Measurements from ENCODE around the gene SLC25A52.
"Not testable (repeated sequence)": the region's sequence is repeated elsewhere in the genome, so short reads cannot be mapped to it uniquely, and the experiment has no call there.

Gene SLC25A52, protein sequence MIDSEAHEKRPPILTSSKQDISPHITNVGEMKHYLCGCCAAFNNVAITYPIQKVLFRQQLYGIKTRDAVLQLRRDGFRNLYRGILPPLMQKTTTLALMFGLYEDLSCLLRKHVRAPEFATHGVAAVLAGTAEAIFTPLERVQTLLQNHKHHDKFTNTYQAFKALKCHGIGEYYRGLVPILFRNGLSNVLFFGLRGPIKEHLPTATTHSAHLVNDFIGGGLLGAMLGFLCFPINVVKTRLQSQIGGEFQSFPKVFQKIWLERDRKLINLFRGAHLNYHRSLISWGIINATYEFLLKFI

DNA sequence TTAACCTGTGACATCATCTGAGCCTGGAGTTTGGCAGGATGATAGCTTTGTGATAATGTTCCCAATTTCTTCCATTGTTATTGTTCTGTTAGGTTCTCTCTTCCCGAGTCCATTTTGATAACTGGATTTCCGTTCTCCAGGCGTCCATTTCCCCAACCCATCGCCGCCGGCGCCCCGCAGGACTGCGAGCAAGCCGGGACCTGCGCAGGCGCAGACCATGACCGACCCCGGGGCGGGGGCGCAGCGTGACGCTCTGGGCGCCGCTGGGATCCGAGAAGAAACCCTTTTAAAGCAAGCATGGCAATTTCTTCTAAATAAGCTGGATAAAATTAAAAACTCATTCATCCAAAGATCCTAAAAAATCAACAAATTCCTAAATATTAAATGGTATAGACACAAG, at the start of gene SLC25A52:
Gene SLC25A52, minus strand, starts transcription at position 186 of the 400 bp plus-strand sequence. CDS start 219 bp downstream, outside the sequence.
- ATAC-seq = no peak

DNA sequence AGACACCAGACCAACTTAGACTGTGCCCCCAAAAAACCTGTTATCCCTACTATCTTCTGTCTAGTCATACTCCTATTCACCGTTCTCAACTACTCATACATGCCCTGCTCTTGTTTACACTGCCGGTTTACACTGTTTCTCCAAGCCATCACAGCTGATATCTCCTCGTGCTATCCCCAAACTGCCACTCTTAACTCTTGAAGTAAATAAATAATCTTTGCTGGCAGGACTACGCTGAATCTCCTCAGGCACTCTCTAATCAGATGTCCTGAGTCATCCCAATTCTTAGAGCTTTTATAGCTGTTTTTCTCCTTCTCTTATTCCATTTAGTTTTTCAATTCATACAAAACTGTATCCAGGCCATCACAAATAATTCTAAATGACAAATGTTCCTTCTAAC, 48.4 kb upstream of the SLC25A52 start:
- ATAC-seq = not testable (repeated sequence)

DNA sequence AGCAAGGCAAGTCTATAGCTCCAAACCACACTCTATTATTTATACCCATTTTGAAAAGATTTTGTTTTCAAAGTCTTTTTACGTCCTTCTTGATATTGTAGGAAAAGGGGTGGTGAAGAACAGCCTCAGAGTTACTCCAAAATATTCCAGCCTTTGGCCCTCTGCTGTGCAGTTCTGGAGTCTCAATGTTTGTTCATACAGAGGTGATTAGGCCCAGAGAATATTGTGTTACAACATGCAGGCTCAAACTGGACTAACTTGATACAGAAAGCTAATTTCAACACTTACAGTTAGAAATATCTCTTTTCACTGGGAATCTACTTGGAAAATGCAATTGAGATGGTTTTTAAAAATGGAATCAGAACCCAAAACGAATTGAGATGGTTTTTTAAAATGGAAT, 40.4 kb upstream of the SLC25A52 start:
- ATAC-seq = no peak

DNA sequence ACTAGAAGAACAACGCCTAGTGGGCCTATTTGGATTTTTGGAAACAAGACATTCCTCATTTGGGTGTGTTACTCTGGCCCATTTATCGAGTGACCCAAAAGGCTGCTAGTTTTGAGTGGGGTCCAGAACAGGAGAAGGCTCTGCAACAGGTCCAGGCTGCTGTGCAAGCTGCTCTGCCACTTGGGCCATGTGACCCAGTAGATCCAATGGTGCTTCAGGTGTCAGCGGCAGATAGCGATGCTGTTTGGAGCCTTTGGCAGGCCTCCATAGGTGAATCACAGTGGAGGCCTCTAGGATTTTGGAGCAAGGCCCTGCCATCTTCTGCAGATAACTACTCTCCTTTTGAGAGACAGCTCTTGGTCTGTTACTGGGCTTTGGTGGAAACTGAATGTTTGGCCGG, 38.6 kb upstream of the SLC25A52 start:
- ATAC-seq = not testable (repeated sequence)

DNA sequence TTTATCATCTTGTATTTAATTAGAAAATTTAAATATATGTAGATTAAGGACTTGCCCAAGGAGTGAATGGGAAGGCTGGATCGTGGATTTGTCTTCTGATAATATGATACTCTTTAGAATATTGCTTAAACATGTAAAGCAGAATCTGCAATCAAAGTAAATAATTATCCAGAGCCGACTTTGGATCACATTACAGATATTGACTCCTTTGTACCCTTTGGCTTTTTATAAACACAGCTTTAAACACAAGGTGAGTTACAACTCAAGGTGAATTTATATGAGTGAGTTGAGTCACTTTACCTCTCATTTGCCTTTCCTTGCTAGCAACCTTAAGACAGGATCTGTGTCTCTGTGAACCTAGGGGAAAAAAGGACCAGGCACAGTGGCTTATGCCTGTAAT, 37.7 kb upstream of the SLC25A52 start:
- no peak for ATAC-seq

DNA sequence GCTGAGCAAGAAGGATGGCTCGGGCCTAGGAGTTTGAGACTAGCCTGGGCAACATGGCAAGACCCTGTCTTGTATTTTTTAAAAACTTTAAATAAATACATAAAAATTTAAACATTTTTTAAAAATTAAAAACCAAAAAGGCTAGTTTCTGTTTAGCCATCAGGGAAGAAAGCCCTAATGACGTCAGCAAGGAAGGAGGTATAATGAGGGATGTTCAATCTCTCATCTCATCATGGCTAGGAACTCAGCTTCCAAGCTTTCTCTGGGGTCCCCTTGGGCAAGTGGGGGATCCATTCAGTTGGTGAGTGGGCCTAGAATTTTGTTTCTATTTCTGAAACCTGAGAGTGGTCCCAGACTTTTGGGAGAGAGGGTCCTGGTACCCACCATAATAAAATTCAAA, 35.1 kb upstream of the SLC25A52 start:
- no peak for ATAC-seq

DNA sequence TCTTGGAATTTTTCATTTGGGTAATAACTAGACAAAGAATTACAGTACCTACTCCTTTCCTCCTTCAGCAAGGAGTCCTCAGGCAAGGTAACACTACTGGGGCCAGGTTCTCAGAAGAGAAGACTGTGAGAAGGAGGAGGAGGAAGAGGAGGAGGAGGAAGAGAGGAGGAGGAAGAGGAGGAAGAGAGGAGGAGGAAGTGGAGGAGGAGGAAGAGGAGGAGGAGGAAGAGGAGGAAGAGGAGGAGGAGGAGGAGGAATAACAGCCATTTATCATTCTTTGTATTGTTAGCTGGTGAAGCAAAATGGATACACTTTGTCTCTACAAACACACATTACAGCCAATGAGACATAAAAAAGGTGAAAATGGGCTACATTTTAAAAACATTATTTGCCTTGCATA, 32.9 kb upstream of the SLC25A52 start:
- ATAC-seq = no peak

DNA sequence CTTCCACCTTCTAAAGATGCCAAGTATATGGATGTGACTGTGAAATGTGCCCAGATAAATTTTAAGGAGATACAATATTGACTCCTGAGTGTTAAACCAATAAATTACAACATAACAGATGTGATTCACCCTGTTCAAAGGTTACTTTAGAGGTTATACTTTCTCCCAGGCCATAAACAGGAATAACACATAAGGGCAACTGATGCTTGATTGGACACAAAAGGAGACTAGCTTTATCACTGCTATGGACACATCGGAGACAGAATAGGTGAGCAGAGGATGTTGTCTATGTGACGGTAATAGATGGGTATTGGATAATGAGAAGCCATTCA, 31.9 kb upstream of the SLC25A52 start:
- ATAC-seq = no peak

DNA sequence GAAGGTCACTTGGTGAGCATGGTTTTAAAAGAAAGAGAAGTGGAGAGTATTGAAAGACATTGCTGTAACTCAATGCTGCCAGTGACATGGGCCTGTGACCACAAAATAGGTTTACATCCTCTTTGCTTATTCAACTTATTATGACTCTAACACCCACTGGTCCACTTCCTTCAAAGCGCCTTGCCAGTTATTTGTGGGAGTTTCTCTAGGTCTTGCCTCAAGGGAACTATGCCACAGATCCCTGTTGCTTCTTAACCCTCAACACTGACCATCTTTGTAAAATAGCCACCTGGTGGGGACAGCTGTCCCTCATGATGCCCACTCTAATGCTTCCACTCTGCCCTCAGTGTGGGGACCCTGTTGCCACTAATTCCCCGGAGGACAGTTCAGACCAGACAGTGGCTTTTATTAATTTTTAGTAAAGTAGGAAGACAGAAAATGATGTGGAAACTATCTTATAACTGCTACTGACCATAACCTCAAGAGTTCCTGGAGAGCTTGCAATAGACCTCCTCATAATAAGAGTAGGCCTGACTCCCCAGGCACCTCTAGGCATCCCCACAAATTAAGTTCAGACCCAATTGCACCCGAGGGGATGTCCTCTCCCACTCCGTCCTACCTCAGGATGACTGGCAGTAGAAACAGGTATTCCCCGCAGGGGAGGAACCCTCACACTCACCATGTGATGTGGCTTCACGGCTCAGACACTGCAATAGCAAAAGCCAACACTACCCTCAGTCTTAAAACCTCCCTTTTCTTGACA, 31.3 kb upstream of the SLC25A52 start:
- ATAC-seq = peak; percentile 32 to 48

DNA sequence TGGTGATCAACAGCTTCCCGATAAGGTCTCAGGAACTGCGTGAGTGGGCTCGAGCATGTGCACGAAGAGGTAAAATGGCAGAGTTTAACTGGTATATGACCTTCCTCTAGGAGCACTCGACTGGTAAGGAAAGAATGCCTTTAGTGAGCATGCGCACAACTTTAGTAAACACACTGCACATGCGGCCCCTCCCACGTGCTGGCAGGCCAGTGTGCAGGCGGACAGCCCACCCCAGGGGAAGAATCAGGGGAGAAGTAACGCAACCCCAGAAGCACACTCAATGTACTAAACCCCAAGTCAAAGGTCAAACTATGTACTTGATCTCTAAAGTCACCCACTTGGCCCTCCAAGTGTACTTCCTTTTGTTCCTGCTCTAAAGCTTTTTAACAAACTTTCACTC, 28.7 kb upstream of the SLC25A52 start:
- no peak for ATAC-seq

DNA sequence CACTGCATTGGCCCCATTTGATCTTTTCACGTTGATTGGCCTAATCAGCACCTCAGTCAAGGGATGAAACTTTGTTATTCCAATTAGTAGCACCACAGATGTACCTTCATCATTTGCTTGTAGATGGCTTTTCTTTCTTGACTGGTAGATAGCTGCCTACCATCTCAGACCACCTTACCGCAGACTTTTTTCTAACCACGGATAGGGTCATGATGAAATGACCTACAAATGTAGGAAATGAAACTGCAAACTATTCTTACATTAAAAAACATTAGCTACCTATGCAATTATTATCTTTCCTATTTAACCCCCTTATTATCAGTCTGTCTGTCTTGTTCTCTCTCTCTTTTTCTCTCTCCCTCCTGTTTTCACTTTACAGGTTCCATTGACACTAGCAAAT, 22.4 kb upstream of the SLC25A52 start:
- no peak for ATAC-seq

DNA sequence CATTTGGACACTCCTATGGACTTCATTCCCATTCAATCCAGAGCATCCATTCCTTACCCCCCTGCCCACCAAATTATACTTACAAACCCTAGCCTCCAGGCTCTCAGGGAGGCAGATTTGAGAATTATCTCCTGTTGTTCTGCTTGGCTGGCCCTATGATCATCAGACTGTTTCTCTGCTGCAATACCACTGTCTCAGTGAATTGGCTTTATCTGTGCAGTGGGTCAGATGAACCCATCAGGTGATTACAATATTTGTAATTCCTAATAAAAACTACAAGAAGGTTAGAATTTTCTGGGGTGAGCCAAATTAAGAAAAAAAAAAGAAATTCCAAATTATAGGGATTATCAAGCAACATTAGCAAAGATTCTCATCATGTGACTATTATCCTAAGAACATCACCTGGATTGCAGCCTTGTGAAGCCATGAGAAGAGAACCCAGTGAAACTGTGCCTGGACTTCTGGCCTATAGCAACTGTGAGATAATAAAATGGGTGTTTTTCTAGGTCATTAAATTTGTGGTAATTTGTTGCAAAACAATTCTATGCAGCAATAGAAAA, 17.8 kb upstream of the SLC25A52 start:
- ATAC-seq = no peak

DNA sequence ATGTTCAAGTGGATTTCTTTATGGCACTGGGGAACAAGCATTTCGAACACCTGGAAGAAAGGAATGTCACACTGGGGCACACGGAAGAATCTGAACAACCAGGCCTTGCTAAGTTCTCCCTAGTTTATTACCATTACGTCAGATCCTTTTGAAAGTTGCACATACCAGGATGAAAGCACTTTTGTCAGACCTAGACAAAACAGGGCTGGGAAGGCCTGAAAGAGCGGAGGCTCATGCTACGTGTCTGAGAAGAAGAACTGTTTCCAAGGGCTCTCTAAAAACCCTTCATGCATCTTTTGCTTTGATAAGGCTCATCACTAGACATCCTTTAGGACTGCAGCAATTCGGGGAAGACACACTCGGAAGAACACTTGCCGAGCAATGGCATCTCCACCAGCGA, 15.4 kb upstream of the SLC25A52 start:
- ATAC-seq = no peak

DNA sequence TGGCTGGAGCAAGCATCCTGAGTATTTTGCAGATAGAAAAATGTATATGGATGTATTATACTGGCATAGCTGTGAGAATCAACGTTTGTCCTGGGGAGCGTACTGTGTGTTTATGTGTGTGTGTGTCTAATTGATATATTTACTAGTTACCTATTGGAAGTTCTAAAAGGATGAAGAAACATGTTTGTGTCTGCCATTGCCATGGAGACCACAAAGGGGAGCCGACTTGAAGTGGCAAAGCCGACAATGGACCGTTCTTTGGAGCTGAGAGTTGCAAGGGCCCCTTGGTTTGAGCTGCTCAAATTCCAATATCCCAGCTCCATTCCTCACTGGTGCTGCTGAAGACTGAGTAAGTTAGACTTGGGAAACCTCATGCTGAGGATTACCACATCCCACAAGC, 14.3 kb upstream of the SLC25A52 start:
- ATAC-seq = no peak

DNA sequence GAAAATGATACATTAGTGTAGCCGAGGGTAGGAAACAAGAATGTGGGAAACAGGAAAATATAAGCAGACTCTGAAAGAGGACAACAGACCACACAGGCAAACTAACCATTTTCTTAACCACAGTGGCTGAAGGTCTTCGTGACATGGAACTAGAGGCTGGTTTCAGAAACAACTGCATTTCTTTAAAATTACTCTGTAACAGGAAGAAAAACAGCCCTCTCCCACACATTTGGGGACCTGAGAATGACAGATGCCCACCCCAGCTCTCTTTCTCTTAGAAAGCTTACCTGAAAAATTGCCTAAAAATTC, 13.8 kb upstream of the SLC25A52 start:
- ATAC-seq = no peak

DNA sequence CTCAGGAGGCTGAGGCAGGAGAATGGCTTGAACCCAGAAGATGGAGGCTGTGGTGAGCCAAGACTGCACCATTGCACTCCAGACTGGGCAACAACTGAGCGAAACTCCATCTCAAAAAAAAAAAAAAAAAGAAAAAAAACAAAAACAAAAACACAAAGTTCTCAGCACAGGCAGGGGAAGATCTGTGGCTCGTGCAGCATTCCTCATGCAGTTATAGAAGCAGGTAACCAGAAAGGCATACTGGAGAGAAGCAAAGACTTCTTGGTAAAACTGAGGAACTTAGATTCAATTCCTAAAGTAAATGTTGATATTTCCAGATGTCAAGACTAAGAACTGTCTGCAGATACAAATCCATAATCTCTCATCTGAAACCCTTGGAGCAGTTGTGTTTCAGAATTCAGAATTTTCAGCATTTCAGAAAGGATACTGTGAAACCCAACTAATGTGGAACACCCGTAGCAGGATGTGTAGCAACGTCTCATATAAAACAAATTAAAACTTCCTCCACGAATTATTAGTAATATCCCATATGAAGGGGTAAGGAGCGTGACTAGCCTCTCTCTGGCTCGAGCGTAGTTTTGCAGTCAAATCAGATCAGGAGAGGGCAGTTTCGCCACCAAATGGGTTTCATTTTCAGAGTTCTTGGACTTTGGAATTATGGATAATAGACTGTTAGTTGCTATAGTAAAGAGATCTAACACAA, 13.2 kb upstream of the SLC25A52 start:
- ATAC-seq = no peak

DNA sequence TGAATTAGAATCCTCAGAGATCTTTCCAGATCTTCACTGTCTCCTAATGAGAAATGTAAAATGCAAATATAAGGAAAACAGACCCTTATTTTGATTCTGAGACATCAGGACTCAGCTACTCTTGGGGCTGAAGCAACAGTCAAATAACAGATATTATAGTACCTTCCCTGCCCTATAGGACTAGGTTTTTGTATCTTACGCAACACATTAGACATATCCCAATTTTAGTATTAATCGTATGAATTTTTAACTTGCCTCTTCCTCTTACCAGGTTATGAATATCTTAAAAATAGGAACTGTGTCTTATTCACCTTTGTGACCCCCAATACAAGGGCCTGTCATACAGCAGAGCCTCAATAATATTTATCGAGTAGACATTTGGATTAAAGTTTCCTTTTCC, 12.0 kb upstream of the SLC25A52 start:
- ATAC-seq = no peak

DNA sequence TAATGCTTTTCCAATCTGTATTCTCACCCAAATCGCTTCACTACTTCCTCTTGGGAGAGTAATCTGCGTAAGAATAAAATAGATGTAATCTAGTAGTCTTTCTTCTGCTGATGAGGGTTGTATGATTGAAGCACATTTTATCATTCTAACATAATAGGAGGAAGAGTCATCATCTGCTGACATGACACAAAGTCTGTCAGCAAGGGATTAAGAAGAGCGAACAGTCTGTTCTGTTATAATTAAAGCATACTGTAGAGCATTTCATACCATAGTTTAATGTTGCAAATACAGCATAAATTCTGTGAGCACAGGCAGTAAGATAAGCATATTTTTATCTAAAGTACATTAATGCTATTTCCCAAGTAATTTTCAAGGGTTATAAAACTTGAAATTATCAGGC, 10.4 kb downstream of the SLC25A52 start:
- ATAC-seq = no peak

DNA sequence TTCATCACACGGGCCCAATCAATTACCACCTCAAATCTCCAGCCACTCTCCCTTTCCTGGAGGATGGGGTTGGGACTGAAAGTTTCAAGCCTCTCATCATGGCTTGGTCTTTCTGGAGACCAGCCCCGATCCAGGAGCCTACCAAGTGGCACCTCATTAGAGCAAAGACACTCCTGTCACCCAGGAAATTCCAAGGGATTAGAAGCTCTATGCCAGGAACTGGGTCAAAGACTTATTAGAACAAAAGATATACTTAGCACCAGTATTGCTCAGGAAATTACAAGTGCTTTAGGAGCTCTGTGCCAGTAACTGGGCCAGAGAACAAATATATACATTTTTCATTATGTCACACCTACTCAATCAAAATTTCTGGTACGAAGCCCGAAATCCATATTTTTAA, 14.3 kb downstream of the SLC25A52 start:
- no peak for ATAC-seq

DNA sequence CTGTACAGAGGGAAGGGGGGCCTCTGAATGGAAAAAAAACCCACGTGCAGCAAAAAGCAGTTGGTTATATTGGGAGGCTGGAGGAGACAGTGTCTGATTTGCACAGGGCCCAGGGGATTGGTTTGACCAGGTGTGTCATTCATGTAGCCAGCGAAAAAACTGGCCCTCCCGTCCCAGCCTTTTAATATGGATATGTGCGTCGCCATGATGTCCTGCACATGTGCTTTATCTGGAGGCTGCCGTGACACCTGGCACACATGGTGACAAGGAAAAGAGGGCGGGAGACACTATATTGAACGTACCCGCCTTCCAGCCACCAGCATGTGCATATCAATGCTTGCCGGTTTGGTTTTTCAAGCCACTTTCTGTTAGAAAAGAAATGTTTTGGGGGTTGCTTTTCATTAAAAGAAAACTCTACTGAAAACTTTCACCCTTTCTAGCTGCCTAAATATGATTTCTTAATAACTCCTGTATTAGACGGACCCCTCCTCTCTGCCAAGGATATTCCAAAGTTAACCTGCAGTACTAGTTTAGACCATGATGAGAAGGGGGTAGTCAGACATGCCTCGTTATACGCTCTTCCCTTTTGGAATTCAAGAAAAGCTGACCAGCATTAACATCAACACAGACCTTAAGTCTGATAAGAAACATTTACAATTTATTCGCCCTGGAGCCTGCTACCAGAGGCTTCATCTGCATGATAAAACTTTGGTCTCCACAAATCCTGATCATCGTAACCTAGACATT, 16.2 kb downstream of the SLC25A52 start:
- no peak for ATAC-seq

DNA sequence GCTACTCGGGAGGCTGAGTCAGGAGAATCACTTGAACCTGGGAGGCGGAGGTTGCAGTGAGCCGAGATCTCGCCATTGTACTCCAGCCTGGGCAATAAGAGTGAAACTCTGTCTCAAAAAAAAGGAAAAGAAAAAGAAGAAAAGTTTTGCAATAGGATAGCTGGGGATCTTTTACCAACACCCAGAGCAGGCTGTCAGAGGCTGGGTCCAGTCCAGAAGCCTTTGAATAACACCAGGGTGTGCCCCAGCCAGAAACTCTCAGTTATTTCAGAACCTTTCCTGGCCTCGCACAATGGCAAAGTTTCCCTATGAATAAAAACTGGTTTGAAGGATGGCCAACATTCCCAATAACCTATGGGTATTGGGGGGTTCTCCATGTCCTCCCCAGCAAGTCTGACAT, 17.1 kb downstream of the SLC25A52 start:
- ATAC-seq = not testable (repeated sequence)

DNA sequence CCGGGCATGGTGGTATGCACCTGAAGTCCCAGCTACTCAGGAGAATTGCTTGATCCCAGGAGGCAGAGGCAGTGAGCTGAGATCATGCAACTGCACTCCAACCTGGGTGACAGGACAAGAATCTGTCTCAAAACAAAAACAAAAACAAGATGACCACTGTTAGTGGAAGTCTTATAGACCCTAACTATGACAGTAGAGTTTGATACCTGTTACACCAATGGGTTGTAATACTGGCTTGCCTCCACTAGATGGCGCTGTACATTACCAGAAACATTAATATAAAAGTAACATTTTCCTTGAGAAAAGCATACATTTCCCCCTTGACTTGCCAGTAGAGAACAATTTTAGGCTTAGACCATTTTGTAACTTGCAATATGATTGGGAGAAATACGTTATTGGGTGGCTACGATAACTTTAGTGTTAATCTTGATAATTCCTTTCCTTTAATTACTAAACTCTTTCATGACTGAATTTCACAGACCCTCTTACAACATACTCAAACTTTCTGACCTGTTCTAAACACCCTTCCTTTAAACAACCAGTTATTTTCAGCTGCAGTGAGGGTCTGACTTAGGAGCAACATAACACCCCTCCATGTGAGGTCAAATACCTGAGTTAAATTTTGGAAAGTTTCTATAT, 19.5 kb downstream of the SLC25A52 start:
- ATAC-seq = no peak

DNA sequence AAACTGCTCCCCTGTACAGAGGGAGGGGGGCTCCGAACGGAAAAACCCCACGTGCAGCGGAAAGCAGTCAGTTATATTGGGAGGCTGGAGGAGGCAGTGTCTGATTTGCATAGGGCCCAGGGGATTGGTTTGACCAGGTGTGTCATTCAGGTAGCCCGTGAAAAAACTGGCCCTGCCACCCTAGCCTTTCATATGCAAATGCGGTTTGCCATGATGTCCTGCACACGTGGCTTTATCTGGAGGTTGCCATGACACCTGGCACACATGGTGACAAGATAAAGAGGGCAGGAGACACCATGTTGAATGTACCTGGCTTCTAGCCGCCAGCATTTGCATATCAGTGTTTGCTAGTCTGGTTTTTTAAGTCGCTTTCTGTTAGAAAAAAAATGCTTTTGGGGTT, 20.5 kb downstream of the SLC25A52 start:
- ATAC-seq = no peak

Data from activated CD4-positive, CD25-positive, alpha-beta regulatory T cell treated with anti-CD3 and anti-CD28 coated beads, Interleukin-2, amount 50 U/mL, for 24 hours (primary cell).